SKM-1 (cell line): ENCODE results near the gene SLC7A7.
"Not testable (repeated sequence)": the region's sequence is repeated elsewhere in the genome, so short reads cannot be mapped to it uniquely, and the experiment has no call there.

Experiments used
- DNase-seq: peaks from one replicate; lab custom pipeline; 2025; ENCODE audit not compliant: unreplicated experiment; lab: John Stamatoyannopoulos, UW

SLC7A7 gene

DNA sequence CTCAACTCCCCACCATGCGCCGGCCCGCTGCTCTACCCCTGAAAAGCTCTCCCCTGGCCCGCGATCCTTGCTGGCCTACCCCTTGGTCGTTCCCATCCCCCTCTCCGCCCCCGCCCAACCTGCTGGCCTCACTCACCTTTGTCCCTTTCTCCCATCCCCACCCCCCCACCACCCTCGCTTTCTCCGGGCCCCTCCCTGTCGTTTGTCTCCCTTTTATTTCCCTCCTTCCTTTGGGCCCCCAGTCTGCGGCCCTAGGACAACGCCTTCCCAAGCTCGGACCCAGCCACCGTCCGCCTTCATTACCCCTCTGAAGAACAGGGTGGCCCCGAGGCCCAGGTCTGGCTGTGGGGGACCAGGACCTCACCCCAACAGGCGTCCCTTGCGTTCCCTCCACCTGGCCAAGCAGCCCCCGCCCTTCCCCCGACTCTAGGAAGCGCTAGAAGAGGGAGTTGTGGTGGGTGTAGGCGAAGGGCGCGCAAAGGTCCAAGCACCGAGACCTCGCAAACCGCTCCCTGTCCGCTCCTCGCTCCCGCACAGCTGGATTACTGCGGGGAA, 6.9 kb upstream of the SLC7A7 start:
- no peak for DNase-seq

DNA sequence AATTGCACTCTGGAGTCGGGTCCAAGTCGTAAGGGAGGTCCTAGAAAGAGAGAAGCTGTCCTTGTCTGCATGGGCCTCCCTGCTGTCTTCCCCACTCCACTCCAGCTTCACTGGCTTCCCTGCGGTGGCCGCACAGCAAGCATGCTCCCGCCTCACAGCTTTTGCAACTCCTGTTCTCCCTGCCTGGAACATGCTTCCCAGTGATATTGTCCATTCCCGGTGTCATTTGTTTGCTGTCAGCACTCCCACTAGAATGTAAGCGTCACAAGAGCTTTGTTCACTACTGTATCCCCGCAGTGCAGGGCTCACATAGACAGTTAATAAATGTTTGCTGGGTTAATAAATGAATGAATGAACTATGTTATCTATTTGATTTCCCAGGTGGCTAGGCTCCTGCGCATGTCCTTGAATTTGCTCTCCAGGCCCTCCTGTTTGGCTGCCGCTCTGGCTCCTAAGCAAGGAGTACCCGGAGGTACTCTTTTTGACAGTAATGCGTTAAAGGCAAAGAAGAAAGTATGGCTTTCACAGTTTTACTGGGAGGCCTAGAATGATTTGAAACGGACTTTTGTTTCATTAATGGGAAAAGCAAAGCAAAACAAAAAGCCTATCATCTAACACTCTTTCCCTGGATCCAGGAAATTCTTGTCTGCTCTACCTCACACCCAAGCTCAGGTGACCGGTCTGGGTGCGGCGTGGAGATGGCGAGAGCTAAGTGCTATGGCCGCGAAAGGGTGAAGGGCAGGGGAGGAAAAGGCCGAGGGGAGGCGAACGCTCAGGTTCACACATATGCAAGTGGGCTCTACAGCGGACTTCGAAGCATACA, 6.2 kb upstream of the SLC7A7 start:
- no peak for DNase-seq

DNA sequence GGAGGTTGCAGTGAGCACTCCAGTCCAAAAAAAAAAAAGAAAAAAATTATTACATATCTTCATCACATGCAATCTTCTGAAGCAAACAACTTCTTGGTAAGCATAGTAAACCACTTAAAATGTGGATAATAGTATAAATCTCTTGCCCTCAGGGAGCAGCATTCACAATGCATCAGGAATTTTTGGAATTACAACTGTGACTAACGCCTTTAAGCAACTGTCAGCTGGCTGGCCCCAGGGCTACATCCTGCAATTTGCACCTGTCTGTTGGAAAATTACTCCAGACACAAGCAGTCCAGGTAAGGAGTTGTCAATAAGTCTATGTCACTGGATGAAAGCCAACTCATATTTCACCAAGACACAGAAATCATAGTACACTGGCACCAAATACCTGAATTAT, 5.5 kb upstream of the SLC7A7 start:
- DNase-seq, result no peak

DNA sequence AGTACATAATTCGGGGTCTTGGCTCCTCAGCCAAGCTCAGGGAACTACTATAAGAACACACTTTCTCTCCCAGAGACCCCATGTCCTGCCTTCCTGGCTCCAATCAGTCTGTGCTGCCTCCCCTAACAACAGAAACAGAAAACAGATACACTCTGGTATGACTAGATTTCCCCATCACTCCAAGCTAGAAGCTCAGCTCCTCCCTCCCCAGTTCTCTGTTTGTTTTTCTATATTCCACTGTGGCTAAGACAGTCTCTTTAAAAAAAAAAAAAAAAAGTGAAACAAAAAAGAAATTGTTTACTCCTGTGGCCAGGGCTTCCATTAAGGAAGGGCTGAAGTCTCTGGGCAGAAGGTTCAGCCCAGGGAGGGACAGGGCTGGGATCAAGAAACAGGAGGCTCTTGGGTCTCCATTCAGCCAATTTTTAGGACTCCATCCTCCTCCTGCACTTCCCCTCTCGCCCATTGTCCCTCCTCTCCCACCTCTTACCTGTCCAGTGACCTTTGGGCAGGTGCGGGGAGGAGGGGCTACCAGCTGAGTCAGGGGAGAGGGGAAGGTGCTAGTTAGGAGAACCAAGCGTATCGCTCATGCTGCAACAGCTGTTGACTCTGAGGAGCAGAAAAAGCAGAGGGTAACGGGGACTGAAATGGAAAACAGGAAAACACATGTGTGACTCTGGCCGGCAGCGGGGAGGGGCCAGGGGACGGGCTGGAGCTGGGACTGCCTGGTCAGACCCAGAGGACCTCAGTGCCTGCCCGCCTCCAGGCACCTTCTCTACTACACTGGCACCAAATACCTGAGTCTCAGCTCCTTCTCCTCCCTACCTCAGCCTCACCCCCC, 4.1 kb upstream of the SLC7A7 start:
- no peak for DNase-seq

DNA sequence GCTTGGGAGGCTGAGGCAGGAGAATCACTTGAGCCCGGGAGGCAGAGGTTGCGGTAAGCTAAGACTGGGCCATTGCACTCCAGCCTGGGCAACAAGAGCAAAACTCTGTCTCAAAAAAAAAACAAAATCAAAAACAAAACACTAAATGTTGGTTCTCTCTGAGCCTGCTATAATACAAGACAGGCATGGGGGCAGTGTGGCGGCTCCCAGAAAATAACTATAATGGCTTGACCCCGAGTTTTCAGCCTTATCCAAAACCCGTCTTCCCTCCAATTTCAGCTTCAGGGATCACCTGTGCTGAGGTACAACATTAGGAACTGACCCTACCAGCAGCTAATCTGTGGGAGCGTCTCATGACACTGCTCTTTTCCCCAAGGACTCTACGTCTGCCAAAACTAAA, 862 bp downstream of the SLC7A7 start:
- DNase-seq, result no peak

DNA sequence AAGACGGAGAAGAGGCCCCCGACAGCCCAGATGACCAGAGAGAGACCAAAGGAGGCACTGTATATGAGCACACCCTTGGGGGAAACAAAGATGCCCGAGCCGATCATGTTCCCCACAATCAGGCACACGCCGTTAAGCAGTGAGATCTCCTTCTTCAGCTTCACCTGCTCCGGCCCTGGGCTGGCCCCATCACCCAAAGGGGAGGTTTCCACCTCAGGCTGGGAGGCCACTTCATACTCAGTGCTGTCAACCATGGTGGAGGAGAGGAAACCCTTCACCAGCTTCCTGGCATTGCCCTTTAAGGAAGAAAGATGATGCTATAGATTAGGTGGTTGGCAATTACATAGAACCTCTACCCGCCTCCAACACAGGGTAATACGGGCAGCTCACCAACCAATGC, 2.1 kb downstream of the SLC7A7 start:
- no peak for DNase-seq

DNA sequence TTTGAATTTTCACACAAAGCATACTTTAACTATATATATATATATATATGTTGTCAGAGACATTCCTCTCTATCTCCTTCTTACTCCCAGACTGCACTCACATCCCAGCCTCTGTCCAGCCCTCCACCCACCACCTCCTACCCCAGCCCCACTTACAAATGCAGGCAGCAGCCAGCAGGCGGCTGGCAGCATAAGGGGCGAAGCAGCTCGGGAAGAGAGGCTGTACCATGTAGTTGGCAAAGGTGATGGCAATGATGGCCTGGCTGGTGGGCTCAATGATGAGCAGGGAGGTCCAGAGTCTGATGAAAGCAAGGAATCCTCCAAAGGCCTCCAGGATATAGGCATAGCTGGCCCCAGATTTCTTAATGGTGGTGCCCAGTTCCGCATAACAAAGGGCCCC, 2.5 kb downstream of the SLC7A7 start:
- no peak for DNase-seq

DNA sequence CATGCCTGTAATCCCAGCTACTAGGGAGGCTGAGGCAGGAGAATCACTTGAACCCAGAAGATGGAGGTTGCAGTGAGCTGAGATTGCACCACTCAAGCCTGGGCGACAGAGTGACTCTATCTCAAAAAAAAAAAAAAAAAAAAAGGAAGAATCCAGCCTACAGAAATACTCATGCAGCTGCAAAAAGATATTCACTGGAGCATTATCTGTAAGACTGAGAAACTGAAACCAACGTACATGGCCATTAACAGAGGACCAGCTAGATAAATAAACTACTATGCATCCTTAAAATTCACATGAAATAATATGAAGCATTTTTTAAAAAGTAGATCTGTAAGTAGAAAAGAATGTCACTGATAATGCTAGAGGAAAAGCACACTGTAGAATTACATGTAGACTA, 3.5 kb downstream of the SLC7A7 start:
- no peak for DNase-seq

DNA sequence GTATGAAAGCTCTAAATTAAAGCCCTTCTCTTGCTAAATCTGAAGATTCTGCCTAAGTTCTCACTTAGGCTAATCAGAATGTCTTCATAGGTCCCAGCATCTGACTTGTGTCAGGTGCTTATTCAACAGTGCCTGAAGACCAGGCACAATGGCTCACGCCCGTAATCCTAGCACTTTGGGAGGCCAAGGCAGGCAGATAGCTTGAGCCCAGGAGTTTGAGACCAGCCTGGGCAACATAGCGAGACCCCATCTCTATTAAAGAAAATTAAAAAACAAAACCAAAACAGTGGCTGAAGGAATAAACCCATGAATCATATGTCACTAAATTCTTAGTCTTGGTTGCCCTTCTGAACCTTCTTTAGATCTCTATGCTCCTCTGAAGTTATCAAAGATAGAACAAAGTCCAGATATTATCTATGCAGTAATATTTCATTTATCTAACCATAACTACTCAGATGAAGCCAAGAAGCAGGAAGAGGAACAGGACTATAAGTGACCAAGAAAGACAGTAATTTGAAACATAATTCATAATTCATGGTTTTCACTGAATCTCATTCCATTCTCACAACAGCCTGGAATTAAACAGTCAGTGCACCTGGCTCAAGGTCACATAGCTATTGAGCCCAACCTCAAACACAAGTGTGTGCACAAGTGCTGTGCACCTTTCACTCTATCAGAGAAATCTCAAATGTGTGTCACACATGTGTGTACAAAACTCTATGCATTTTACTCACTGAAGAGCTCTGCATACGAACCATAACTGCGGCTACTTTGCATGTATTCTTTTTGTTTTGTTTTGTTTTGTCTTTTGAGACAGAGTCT, 6.6 kb downstream of the SLC7A7 start:
- DNase-seq, result no peak

DNA sequence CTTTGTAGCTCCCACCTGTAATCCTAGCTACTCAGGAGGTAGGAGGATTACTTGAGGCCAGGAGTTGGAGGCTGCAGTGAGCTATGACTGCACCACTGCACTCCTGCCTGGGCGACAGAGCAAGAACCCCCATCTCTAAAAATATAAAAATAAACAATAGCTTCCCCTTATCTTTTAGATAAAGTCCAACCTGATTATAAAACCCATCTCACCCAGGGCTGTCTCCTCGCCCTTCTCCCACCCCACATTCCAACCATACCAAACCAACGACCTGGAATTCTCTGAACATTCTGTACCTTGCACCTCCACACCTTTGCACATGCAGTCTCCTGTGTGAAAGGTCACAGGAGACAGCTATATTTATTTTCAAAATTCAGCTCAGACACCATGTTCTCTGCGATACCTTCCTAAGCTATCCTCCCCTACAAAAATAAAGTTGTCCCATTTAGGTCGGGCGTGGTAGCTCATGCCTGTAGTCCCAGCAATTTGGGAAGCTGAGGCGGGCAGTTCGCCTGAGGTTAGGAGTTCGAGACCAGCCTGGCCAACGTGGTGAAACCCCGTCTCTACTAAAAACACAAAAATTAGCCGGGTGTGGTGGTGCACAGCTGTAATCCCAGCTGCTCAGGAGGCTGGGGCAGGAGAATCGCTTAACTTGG, 7.7 kb downstream of the SLC7A7 start:
- DNase-seq, result no peak

DNA sequence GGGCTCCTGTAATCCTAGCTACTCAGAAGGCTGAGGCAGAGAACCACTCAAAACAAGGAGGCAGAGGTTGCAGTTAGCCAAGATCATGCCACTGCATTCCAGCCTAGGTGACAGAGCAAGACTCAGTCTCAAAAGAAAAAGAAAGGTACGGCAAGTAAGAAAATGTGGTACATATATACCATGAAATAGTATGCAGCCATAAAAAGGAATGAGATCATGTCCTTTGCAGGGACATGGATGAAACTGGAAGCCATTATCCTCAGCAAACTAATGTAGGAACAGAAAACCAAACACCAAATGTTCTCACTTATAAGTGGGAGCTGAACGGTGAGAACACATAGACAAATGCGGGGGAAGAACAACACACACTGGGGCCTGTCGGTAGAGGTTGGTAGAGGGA, 10.0 kb downstream of the SLC7A7 start:
- DNase-seq, result not testable (repeated sequence)

DNA sequence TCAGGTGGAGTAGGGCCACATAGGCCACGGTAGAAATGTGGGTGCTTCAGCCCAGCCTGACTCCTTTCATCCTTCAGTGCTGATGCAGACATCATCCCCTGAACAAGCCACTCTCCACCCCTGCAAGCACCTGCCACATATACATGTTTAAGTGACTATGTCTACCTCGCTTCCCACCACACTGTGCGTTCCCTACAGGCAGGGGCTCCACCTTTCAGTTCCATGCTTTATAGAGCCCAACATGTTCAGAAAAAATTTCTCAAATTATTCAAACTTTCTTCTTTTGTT, 11.6 kb downstream of the SLC7A7 start:
- no peak for DNase-seq

DNA sequence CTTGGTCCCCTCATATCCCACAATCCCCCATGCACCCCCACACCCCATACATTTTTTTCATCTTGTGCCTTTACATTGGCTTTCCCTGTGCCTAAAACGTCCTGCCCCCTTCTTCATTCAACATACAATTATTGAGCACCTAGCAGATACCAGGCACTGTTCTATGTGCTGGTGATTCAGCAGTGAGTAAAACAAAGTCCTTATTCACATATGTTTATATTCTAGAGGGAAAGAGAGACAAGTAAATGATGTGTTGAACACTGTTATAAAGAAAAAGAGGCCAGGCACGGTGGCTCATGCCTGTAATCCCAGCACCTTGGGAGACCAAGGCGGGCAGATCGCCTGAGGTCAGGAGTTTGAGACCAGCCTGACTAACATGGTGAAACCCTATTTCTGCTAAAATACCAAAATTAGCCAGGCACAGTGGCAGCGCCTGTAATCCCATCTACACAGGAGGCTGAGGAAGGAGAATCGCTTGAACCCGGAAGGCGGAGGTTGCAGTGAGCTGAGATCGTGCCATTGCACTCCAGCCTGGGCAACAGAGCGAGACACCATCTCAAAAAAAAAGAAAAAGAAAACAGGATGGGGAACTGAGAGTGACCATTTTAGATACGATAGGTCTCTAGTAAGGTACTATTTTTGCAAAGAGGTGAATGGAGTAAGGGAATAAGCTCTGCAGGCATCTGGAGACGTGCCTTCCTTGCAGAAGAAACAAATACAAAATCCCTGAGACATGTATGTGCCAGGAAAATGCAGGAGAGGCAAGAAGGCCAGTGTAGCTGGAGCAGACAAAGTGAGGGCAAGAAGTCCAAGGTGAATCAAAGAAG, 12.2 kb downstream of the SLC7A7 start:
- no peak for DNase-seq

DNA sequence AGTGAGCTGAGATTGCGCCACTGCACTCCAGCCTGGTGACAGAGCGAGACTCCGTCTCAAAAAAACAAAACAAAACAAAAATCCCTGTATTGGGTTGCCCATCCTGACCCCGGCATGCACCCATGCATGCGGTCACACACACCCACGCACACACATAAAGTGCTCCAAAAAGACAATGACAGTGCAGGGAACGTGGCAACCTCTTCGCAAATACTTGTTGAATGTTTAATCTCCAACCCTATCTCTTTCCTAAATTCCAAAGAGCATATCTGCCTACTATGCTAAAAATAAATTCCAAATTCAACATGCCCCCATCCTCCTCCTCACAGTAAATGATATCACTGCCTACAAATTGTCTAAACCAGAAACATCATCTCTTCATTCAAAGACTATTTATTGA, 13.5 kb downstream of the SLC7A7 start:
- DNase-seq, result no peak

DNA sequence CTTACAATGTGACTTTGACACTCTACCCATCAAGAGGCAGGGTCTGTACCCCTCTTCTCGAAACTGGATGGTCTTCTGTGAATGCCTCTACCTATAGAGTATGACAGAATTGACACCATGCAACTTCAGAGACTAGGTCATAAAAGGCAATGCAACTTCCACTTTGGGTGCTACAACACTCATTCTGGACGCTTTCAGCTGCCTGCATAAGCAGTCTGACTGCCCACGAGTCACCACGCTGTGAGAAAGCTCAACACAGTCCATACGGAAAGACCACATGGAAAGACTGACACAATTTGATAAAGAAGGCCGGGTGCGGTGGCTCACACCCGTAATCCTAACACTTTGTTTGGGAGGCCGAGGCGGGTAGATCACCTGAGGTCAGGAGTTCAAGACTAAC, 14.9 kb downstream of the SLC7A7 start:
- no peak for DNase-seq

DNA sequence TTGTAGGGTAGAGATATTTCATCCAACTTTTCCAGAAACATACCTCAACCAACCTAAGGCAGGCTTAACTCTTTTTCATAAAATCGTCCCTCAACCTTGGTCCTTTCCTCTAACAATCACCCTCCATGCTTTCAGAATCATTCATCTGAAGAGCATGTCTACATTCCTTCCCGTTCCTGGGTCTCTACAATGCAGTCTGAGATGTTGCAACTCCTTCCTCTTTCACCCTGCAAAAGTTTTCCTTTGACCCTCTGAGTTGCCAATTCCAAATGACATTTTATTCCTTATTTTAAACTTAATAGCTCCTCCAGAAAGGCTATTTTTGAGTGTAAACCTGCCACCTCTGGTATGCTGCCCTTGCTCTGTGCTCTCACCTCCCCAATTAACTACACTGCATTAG, 16.7 kb downstream of the SLC7A7 start:
- peak; percentile 2 for DNase-seq

DNA sequence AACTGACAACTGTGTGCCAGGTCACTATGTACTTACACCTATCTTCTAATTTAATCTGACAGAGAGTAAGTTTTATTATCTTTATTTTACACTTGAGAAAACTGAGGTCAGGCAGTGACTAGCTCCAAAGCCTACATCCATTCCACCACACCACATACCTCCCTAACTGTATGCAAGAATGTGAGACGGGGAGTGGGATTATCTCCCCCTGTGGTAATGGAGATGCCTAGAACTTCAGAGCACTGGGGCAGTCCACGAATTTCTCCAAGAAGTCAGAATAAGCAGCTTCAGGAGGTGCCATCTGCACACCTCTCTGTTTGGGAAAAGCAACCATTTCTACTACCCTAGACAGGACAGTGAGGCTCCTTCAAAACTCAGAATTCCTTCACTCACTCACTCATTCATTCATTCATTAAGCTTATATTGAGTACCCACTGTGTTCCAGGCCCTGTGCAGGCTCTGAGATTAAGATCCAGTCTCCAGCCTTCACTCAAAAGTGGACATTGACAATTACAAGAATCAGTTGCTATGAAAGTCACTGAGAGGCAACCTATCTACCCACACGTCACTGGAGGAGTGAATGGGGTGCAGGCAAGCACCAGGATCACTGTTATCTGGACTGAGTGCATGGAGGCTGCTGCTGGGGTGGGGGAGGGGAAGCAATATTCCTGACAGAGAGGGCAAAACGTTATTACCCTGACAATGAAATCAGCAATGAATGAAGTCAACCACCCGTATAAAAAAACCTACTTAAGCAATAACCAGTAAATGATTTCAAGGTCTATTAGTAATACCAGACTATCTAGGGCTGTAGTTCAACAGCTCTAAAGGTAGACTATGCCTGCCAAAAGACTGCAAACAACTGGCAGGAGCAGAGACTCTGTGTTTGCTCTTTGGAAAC, 18.0 kb downstream of the SLC7A7 start:
- no peak for DNase-seq

DNA sequence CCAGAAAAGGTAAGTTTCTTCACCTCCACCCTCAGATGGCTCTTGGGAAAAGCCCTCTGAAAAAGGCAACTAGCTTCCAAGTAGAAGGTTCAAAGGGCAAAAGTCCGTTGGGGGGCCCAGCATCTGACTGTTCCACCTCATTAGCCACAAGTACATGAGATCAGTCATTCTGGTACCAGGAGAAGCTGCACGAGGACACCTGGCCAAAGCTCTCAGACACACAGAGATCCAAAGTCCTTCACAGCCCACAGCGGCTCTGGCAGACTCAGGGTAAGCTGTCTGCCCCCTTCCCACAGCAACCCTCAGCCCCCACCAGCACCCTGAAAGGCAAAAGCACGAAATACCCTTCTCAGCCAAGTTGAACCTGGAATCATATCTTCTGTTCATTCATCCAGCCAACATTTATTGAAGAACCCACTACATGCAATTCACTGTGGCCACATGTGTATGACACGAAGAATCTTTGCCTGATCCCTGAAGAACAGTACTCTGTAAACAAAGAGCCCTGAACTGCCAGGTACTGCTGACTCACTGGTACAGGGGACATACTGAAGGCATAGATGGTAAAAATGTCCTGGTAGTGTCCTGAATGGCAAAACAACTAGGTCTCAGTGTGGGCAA, 19.0 kb downstream of the SLC7A7 start:
- no peak for DNase-seq

DNA sequence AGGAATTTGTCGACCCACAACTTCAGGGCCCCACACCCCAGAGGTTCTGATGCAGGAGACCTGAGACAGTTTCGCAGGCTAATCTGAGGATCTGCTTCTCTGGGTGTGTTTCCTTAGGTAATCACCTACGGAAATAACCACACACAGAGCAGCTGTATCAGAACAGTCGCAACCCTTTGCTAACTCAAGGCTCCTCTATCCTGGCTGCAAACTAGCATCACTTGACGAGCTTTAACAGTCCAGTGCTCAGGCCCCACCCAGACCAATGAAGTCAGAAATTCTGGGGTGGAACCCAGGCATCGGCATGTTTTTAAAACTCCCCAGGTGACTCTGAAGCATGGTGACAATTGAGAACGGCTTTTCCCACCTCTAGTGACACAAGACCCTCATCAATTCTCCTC, 20.7 kb downstream of the SLC7A7 start:
- DNase-seq, result no peak
